Stimulated activated naive CD8-positive, alpha-beta T cell treated with anti-CD3 and anti-CD28 coated beads, Interleukin-15, Interleukin-2, amounts not matched to agents 100 ng/mL and 50 ng/mL, for 24 hours (primary cell): ENCODE results near the gene PPFIBP2.

Experiments used
- H3K27ac Mint-ChIP-seq: one replicate; pipeline ENCODE4 v1.8.0; 2021; ENCODE audit warnings: mild to moderate bottlenecking, mixed read lengths
- H3K27me3 Mint-ChIP-seq: one replicate; pipeline ENCODE4 v1.8.0; 2021; ENCODE audit warnings: mixed read lengths
- H3K36me3 Mint-ChIP-seq: one replicate; pipeline ENCODE4 v1.8.0; 2021; ENCODE audit warnings: low read depth, mixed read lengths
- H3K4me1 Mint-ChIP-seq: one replicate; pipeline ENCODE4 v1.8.0; 2021; ENCODE audit warnings: low read depth, mixed read lengths
- H3K4me3 Mint-ChIP-seq: one replicate; pipeline ENCODE4 v1.8.0; 2021; ENCODE audit warnings: mild to moderate bottlenecking, mixed read lengths
- H3K9me3 Mint-ChIP-seq: one replicate; pipeline ENCODE4 v1.8.0; 2021; ENCODE audit warnings: mixed read lengths

The PPFIBP2 gene

DNA sequence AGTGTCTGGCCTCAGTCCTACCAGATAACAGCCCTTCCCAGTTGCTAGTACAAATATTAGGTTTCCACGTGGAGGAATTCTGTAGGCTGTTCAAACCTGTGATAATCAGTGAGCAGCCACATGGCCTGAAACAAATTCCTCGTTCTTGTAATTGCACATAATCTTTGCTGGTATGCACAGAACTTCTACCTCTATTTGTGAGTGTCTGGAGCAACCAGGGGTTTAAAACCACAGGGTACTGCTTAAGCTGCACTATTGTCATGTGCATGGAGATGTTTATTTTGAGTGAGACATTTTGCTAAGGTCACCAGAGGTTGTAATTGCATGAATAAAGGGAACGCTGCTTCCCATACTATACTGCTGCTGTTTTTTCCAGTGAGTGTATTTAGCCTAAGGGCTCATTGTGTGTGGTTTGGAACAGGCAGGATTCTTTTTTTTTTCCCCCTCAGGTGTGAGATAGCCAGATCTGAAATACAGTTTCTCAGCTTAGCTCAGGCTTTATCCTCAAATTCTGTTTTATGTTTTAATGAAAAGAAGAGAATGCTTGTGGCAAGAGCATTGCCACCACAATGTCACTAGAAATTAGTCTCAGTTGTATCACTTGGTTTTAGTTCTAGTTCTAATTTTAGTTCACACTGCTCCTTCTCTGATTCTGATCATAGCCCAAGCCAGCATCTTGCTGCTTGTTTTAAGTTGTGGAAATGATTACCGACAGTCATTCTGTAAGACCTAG is 99.0 kb downstream of the PPFIBP2 start:
- H3K9me3 Mint-ChIP-seq, result no peaks in the 10 kb centered on the region
- H3K27me3 Mint-ChIP-seq, result no peaks in the 10 kb centered on the region
- H3K36me3 Mint-ChIP-seq, result peaks cover 21% of the 10 kb centered on the region
- no peak overlapping the region for H3K27ac Mint-ChIP-seq
- H3K4me3 Mint-ChIP-seq, result no peak overlapping the region
- H3K4me1 Mint-ChIP-seq, result no peaks in the 10 kb centered on the region

DNA sequence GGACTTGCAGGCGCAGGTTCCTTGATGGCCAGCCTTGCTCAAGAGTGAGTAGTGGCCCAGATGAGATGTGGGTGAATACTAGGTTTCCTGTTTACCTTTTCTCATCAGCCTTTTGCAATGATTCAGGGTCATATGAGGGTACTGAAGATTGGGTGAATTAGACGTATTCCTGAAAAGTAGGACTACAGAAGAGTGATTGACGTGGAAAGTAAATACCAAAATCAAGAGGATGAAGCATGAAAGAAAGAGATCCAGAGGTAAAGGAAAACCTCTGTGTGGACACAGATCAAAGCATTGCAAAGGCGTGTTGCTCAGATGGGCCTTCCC is 99.6 kb downstream of the PPFIBP2 start:
- Mint-ChIP-seq H3K27ac (no peak overlapping the region), H3K9me3 (no peaks in the 10 kb centered on the region), H3K4me3 (no peak overlapping the region), H3K36me3 (peaks cover 21% of the 10 kb centered on the region), H3K27me3 (no peaks in the 10 kb centered on the region), H3K4me1 (no peaks in the 10 kb centered on the region)

- Mint-ChIP-seq H3K27ac (no peak overlapping the region), H3K4me3 (no peak overlapping the region)
Measured at GRCh38 chr11:7614656-7615055, 100.9 kb downstream of the PPFIBP2 start.

GRCh38 chr11:7617032-7617431 is 103.2 kb downstream of the PPFIBP2 start:
- no peaks in the 10 kb centered on the region for H3K9me3 Mint-ChIP-seq
- H3K4me1 Mint-ChIP-seq, result no peaks in the 10 kb centered on the region
- no peaks in the 10 kb centered on the region for H3K27me3 Mint-ChIP-seq
- peaks cover 11% of the 10 kb centered on the region for H3K36me3 Mint-ChIP-seq
- no peak overlapping the region for H3K4me3 Mint-ChIP-seq
- H3K27ac Mint-ChIP-seq, result no peak overlapping the region

More at GRCh38 chr11:7614656-7615055, 100.9 kb downstream of the PPFIBP2 start:
- H3K27me3 Mint-ChIP-seq, result no peaks in the 10 kb centered on the region
- H3K4me1 Mint-ChIP-seq, result no peaks in the 10 kb centered on the region
- no peaks in the 10 kb centered on the region for H3K9me3 Mint-ChIP-seq
- H3K36me3 Mint-ChIP-seq, result peaks cover 21% of the 10 kb centered on the region

DNA sequence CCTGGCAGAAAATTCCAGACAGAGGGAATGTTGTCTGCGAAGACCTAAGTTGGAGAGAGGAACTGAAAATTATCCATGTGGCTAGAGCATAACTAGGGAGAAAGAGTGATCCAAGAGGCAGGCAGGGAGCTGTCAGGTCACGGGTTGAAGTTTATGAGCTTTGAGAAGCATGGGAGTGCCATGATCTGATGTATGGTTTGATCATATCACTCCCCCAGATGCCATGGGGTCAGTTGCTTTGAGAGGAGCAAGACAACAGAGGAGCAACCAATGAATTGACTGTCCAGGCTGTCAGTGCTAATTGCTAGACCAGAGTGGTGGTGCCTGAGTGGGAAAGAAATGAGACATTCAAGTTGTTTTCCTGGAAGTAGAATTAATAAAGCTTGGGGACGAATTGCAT is 105.5 kb downstream of the PPFIBP2 start:
- Mint-ChIP-seq H3K4me3 (no peak overlapping the region), H3K27me3 (no peaks in the 10 kb centered on the region), H3K36me3 (peaks cover 12% of the 10 kb centered on the region), H3K9me3 (no peaks in the 10 kb centered on the region), H3K27ac (no peak overlapping the region), H3K4me1 (no peaks in the 10 kb centered on the region)

GRCh38 chr11:7621090-7621489 is 107.3 kb downstream of the PPFIBP2 start:
- Mint-ChIP-seq H3K4me3 (no peak overlapping the region), H3K4me1 (no peaks in the 10 kb centered on the region), H3K27ac (no peak overlapping the region), H3K9me3 (no peaks in the 10 kb centered on the region), H3K36me3 (peaks cover 12% of the 10 kb centered on the region), H3K27me3 (no peaks in the 10 kb centered on the region)

- H3K4me1 Mint-ChIP-seq, result no peaks in the 10 kb centered on the region
Measured at GRCh38 chr11:7621554-7621953, 107.8 kb downstream of the PPFIBP2 start.

DNA sequence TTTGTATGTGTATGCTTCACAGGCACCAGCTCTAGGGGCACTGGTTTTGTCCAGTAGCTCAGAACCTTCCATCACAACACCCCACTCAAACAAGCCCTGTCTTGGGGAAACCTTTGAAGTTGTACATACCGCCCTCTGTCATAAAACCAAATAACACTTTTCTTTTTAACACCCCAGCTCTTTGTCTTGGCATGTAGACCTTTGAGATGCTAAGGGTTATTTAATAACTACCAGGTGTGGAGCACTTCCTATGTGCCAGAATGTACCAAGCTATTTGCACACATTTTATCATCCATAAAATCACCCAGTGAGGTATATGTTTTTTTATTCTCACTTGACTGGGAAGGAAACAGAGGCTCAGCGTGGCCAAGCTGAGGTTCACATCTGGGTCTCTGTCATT is 108.9 kb downstream of the PPFIBP2 start:
- peaks cover 4% of the 10 kb centered on the region for H3K36me3 Mint-ChIP-seq
- no peaks in the 10 kb centered on the region for H3K4me1 Mint-ChIP-seq
- no peak overlapping the region for H3K4me3 Mint-ChIP-seq
- H3K27ac Mint-ChIP-seq, result no peak overlapping the region
- H3K9me3 Mint-ChIP-seq, result no peaks in the 10 kb centered on the region
- no peaks in the 10 kb centered on the region for H3K27me3 Mint-ChIP-seq

More at GRCh38 chr11:7621554-7621953, 107.8 kb downstream of the PPFIBP2 start:
- Mint-ChIP-seq H3K36me3 (peaks cover 8% of the 10 kb centered on the region), H3K4me3 (no peak overlapping the region), H3K27ac (no peak overlapping the region), H3K27me3 (no peaks in the 10 kb centered on the region), H3K9me3 (no peaks in the 10 kb centered on the region)

DNA sequence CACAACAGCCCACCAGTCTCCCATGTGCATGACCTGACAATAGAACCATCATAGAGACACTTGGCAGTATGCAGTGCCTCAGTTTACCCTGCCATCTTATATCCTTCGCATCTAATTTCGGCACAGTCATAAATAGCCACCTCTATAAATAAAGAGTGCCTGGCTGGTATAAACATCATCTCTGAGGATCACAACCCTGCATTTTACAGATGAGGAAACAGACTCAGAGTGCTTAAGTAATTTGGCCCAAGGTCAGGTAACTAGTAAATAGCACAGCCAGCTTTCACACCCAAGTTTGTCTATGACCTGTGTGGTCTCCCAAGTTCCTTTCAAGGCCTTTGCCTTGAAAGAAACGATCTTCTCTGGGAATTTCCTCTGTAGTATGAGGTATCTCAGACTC is 114.9 kb downstream of the PPFIBP2 start:
- H3K36me3 Mint-ChIP-seq, result peaks cover 15% of the 10 kb centered on the region

DNA sequence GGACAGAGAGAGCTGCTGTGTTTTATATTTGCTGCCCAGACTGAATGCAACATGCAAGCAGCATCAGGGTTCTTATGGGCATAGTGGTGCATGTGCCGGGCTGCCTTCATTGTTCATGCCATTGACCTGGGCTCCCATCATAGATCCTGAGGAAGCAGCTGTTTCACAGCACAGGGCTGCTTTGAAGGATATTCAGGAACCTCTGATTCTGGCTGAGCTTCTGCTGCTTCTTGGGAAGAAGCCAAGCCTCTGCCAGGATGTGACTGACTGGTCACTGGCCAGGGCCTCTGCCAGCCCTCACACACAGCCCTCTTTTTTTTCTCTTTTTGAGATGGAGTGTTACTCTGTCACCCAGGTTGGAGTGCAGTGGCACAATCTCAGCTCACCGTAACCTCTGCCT is 116.2 kb downstream of the PPFIBP2 start:
- Mint-ChIP-seq H3K9me3 (no peaks in the 10 kb centered on the region), H3K27me3 (no peaks in the 10 kb centered on the region), H3K27ac (no peak overlapping the region), H3K4me1 (no peaks in the 10 kb centered on the region), H3K36me3 (peaks cover 20% of the 10 kb centered on the region), H3K4me3 (no peak overlapping the region)

More for the DNA sequence above, 114.9 kb downstream of the PPFIBP2 start:
- no peak overlapping the region for H3K27ac Mint-ChIP-seq
- H3K4me1 Mint-ChIP-seq, result no peaks in the 10 kb centered on the region
- no peak overlapping the region for H3K4me3 Mint-ChIP-seq
- H3K9me3 Mint-ChIP-seq, result no peaks in the 10 kb centered on the region
- no peaks in the 10 kb centered on the region for H3K27me3 Mint-ChIP-seq

DNA sequence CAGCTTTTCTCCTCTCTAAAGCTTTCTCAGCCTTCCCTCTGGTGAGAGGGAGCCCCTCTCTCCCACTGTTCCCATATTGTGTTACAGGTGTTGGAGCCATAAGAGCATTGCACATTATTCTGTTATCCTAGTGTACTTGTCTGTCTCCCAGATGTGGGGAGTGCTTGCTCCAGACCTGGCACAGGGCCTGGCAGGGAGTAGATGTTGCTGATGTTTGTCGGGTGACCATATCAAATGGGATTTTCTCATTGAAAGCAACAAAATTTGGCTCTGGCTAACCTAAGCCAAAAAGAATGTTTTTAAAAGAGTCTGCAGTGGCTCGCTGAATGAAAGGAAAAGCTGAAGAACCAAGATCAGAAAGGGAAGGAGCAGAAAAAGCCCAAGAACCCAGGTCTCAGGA is 118.4 kb downstream of the PPFIBP2 start:
- Mint-ChIP-seq H3K27me3 (no peaks in the 10 kb centered on the region), H3K27ac (no peak overlapping the region), H3K4me1 (no peaks in the 10 kb centered on the region), H3K36me3 (peaks cover 31% of the 10 kb centered on the region), H3K4me3 (no peak overlapping the region), H3K9me3 (no peaks in the 10 kb centered on the region)

- H3K27me3 Mint-ChIP-seq, result no peaks in the 10 kb centered on the region
- H3K4me1 Mint-ChIP-seq, result no peaks in the 10 kb centered on the region
- H3K9me3 Mint-ChIP-seq, result no peaks in the 10 kb centered on the region
- no peak overlapping the region for H3K27ac Mint-ChIP-seq
- H3K36me3 Mint-ChIP-seq, result peaks cover 32% of the 10 kb centered on the region
- H3K4me3 Mint-ChIP-seq, result no peak overlapping the region
Measured at GRCh38 chr11:7635137-7635536, 121.3 kb downstream of the PPFIBP2 start.

DNA sequence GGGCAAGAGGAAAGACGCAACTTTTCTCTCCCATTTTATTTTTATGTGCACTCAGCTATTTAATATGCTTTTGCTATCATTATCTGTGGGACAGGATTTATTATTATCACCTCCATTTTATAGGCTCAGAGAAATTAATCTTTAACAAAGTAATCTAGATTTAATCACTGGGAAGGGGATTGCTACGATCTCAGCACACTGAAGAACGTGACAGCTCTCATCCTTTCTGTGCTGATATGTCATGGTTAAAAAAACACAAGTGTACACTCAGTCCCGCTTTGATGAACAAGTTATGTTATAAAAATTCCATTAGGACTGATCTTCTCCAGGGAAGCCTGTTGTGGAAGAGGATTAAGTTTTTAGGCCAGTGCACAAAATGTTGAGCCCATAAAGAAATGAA is 121.9 kb downstream of the PPFIBP2 start:
- H3K27me3 Mint-ChIP-seq, result no peaks in the 10 kb centered on the region
- H3K4me1 Mint-ChIP-seq, result no peaks in the 10 kb centered on the region
- H3K36me3 Mint-ChIP-seq, result peaks cover 34% of the 10 kb centered on the region
- no peak overlapping the region for H3K27ac Mint-ChIP-seq
- no peak overlapping the region for H3K4me3 Mint-ChIP-seq
- H3K9me3 Mint-ChIP-seq, result no peaks in the 10 kb centered on the region

DNA sequence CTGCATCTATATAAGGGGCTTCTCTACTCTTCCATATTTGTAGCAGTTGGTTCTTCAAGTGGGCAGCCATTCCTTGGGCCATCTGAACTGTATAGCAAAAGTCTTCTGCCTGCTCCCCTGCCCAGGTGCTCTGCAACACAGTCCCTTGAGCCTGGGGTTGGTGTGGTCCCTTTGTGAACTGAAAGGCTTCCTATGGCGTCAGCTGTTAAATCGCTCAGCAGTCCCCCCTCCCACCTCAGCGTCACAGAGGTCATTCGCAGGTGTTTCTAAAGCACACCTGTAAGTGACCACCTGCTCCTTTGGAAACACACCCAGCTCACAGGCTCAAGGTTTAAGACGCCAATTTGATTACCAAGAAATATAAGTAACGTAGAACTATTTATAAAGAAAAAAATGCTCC is 122.6 kb downstream of the PPFIBP2 start:
- no peak overlapping the region for H3K4me3 Mint-ChIP-seq
- peaks cover 34% of the 10 kb centered on the region for H3K36me3 Mint-ChIP-seq
- no peak overlapping the region for H3K27ac Mint-ChIP-seq
- no peaks in the 10 kb centered on the region for H3K4me1 Mint-ChIP-seq
- no peaks in the 10 kb centered on the region for H3K9me3 Mint-ChIP-seq
- H3K27me3 Mint-ChIP-seq, result no peaks in the 10 kb centered on the region

DNA sequence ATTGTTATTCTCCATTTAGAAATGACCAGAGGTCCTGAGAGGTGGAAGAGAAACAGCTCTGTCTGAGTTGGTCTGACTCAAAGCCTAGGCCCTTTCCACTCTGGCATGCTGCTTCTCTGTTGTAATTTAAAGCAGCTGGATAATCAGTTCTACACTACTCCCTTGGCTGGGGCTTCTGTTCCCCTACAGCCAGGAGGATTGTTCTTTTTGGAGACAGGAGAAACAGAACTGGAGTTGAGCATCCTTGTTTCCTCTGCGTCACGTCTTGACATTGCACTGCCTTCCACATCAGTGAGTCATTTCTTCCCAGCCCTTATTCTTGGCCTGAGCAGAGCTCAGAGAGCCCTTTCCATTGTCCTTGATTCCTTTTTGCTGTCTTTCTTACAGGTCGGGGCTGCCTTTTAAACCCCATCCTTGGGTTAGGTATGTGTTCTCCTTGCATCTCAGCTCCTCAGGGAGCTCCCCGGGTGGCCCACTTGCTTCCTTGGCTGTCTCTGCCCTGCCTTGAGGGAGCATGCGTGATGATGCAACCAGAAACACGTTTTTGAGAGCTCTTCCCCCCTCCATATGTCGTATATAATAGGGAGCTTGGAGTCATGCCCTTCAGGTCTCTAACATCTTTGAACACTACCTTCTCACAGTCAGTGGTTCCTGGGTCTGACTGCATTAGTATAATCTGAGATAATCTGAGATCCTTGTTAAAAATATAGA is 123.8 kb downstream of the PPFIBP2 start:
- Mint-ChIP-seq H3K4me1 (no peaks in the 10 kb centered on the region), H3K36me3 (peaks cover 37% of the 10 kb centered on the region), H3K4me3 (no peak overlapping the region), H3K27ac (no peak overlapping the region), H3K9me3 (no peaks in the 10 kb centered on the region), H3K27me3 (no peaks in the 10 kb centered on the region)
